ENCODE results near the gene CIP2A.

DNA sequence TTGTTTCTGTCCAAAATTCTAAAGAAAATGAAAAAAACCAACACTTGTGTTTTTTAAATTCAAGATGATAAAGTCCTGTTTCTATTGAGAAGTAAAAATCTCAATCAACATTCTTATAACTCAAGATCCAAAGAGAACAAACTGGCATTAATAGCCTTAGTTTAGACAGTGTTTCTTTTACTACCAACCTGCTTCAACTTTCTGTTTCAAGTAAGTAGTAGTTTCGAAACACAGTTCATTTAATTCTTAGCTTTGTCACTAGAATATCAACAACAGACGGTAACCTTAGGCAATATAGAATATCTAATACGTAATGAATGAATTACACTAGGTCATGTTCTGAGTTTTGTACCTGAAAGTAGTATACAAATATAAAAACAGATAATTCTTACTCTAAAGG is 23.7 kb downstream of the CIP2A start:
- TF ChIP-seq, protein P1, sequence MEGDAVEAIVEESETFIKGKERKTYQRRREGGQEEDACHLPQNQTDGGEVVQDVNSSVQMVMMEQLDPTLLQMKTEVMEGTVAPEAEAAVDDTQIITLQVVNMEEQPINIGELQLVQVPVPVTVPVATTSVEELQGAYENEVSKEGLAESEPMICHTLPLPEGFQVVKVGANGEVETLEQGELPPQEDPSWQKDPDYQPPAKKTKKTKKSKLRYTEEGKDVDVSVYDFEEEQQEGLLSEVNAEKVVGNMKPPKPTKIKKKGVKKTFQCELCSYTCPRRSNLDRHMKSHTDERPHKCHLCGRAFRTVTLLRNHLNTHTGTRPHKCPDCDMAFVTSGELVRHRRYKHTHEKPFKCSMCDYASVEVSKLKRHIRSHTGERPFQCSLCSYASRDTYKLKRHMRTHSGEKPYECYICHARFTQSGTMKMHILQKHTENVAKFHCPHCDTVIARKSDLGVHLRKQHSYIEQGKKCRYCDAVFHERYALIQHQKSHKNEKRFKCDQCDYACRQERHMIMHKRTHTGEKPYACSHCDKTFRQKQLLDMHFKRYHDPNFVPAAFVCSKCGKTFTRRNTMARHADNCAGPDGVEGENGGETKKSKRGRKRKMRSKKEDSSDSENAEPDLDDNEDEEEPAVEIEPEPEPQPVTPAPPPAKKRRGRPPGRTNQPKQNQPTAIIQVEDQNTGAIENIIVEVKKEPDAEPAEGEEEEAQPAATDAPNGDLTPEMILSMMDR (IDR thresholded peaks at IDR 0.05) = no peak
- no peak for TF ChIP-seq POLR2A (IDR thresholded peaks at IDR 0.05)
